GM20431 (cell line): ENCODE measurements around the gene EFNB3.

Source experiments
- in situ Hi-C: fragments of 300-500 bp; cut with MseI, MboI; formaldehyde crosslinking; loops from one replicate; pipeline ENCODE4 v1.15.0; 2020; ENCODE audit warnings: low sequenced_read_pairs; ENCODE audit not compliant: unreplicated experiment

EFNB3 gene

DNA sequence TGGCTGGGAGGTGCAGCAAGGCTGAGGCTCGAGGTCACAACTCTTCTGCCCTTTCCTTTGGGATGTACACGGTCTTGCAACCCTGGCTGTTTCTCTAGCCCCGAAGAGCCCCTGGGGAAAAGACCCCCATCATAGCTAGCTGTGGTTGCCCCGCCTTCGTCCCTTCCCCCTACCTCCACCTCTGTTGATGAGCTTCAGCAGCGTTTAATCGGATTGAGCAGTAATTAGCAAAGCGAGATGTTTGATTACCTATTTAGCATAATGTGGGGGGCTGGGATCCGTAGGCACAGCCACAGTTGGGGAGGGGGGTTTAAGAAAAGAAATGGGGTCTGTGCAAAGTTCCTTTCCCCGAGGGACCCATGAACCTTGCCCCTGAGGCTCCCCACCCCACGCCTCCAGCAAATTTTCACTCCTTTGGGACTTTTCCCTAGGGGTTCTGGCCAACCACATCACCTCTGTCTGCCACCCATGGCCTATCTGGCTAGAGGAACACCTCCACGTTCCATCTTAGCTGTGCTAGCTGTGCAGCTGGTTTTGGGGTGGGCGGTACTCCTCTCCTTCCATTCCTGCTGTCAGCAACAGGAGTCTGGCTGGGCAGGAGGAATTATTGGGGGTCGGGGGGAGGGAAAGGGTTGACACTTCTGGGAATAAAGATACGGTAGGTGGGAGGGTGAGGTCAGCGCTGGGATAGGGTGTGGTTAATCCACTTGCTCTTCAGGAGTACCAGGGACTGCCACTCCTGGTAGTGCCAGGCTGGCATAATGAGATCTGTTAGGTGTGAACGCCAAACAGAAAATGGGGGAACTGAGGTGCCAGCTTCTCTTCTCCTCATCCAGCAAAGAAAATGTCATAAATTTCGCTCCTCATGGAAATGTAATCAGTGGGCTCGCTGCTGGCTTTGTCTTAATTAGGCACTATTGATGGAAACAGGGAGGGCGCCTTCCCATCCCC, 11.2 kb downstream of the EFNB3 start:
- in situ Hi-C loops, result no loop called here

DNA sequence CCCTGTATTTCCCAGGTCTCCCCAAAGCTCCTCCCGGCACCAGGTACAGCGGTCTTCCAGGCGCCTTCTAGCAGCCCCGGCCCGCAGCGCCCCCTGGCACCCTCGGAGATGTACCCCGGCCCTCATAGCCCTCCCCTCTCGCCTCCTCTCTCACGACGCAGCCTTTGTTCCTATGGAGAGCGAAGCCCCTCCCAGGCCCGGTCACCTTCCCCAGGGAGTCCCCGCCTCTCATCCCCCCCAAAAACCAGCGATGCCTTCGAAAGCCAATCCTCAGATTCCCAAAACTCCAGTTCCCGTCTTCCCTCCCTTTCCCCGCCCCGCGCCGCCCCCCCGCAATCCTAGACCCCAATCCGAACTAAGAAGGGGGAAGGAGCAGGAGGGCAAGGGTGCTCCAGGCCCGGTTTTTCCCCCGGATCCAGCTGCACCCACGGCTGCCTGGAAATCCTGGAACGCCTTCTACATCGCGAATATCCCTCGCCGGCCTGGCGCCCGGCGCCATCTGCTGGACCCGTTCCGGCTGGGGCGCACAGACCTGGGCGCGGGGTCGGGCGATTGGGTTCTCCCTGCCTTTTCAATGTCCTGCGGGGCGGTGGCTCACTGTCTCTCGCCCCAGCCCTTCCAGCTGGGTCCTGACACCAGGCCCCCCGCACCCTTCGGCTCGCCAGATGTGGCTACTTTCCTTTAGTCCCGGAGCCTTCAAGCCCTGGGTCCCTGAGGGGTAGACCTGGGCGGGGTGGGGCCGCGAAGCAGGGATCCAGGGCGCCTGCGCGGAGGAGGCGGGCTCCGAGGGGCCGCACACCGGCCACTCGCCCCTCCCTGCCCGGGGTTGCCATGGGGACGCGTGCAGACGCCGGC, 12.1 kb downstream of the EFNB3 start, which contains the start of gene DNAH2:
DNAH2 (plus strand) TSS at position 844 of the 855 bp plus-strand sequence. CDS start 1,991 bp downstream, outside the sequence.
- in situ Hi-C loops, result no loop called here

- in situ Hi-C loops, result no loop called here
Observed at GRCh38 chr17:7717756-7718350, 12.9 kb downstream of the EFNB3 start.

DNA sequence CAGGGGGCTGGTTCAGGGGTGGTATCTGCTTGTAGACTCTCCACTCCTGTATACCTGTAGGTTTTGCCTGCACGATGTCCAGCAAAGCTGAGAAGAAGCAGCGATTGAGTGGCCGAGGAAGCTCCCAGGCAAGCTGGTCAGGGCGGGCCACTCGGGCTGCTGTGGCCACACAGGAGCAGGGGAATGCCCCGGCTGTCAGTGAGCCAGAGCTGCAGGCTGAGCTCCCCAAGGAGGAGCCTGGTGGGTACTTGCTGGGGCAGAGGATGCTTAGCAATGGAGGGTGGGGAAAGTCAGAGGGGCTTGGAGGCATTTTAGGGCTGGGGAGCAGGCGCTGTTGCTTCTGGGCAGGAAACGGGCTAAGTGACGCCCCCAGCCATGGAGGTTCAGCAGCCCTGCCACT, 14.7 kb downstream of the EFNB3 start:
- in situ Hi-C loops, result no loop called here

DNA sequence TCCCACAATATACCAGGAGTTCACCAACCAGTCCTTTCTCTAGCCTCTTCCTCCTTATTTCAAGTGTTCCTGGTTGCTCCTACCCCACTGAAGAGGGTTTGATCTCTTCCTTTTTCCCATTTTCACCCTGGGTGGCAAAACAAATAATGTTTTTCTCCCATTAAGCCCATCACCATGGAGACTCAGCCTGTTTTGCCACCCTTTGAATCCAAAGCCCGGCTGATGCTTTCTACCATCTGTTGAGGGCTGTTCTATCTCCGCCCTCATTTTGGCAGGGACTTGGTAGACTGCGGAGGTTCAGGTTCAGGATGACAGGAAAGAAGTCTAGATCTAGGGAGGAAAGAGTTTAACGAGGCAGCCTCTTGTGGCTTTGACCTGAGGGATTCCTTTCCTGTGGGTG, 15.1 kb downstream of the EFNB3 start:
- in situ Hi-C loops, result no loop called here

GRCh38 chr17:7721612-7722011, 16.6 kb downstream of the EFNB3 start:
- in situ Hi-C loops, result no loop called here

DNA sequence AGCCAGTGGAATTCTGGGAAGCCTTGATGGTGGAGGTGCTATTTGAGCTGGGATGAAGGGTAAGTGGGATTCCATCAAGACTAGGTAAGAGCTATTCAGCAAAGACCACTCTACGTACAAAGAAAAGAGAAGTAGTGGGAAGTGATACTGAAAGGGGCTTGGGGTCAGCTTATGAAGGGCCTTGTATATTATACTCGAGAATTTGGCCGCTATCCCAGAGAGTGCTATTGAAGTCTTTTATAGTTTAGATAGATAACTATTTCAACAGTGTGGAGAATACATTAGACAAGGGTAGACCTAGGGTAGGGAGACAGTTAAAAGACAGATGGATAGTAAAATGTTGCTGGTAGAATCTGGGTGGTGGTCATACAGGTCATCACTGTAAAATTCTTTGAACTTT, 22.9 kb downstream of the EFNB3 start:
- in situ Hi-C loops, result loop anchor here (25.0 kb wide), 1 partner anchor 259 kb away; no protein-coding TSS in a partner anchor

- in situ Hi-C loops, result loop anchor here (25.0 kb wide), 1 partner anchor 257 kb away; no protein-coding TSS in a partner anchor
Observed at GRCh38 chr17:7729816-7730215, 24.8 kb downstream of the EFNB3 start.

GRCh38 chr17:7732981-7733539, 28.1 kb downstream of the EFNB3 start:
- in situ Hi-C loops, result loop anchor here (25.0 kb wide), 1 partner anchor 254 kb away; no protein-coding TSS in a partner anchor

- in situ Hi-C loops, result loop anchor here (25.0 kb wide), 1 partner anchor 250 kb away; no protein-coding TSS in a partner anchor
Observed at GRCh38 chr17:7737601-7738000, 32.6 kb downstream of the EFNB3 start.

GRCh38 chr17:7739746-7740145, 34.7 kb downstream of the EFNB3 start:
- in situ Hi-C loops, result loop anchor here (25.0 kb wide), 1 partner anchor 248 kb away; no protein-coding TSS in a partner anchor

DNA sequence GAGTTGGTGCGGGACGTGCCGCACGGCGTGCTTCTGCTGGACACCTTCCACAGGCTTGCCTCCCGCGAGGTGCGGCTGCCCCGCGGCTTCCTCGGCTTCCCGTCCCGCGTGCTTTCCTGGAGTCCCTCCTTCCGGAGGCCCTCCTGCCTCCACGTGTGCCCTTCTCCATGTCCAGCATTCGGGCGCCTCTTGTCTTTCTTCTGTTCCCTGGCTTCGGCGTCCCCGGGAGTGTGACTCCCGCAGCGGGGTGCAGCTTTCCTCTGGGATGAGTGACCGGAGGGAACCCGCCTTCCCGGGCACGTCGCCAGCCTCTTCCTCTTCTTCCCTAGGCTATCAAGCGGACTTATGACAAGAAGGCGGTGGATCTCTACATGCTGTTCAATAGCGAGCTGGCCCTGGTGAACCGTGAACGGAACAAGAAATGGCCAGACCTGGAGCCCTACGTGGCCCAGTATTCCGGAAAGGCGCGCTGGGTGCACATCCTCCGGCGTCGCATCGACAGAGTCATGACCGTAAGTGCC, 35.5 kb downstream of the EFNB3 start:
- in situ Hi-C loops, result loop anchor here (25.0 kb wide), 1 partner anchor 247 kb away; no protein-coding TSS in a partner anchor

DNA sequence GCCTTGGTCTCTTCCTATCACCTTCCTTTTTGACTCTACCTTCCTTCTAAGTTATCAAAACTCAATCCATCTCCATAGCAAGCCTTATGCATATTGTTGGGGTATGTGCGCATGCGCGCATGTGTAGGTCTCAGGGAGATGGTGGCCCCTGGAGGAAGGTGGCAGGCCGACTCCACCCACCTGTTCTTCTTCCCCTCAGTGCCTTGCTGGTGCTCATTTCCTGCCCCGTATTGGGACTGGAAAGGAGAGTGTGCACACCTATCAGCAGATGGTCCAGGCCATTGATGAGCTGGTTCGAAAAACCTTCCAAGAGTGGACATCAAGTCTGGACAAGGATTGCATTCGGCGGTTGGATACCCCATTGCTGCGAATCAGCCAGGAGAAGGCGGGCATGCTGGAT, 37.7 kb downstream of the EFNB3 start:
- in situ Hi-C loops, result loop anchor here (25.0 kb wide), 1 partner anchor 245 kb away; no protein-coding TSS in a partner anchor

DNA sequence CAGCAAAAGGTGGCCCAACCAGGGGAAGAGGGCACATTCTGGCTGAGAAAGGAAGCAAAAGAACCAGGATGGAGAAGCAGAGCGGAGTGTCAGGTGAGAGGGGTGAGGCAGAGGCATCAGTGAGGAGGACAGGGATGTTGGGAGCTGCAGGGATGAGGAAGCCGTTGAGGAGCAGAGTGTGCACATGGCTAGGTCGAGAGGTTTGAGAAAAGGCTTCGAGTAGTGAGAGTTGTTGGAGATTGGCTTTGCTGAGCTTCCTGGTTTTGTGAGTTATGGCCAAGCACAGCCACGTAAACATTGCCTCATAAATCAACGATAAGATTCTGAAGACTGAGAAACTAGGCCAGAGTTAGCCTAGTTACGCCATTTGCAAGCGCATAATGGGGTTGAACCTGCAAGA, 39.4 kb downstream of the EFNB3 start:
- in situ Hi-C loops, result loop anchor here (25.0 kb wide), 1 partner anchor 243 kb away; no protein-coding TSS in a partner anchor

- in situ Hi-C loops, result loop anchor here (25.0 kb wide), 1 partner anchor 241 kb away; no protein-coding TSS in a partner anchor
Observed at GRCh38 chr17:7745748-7746470, 40.9 kb downstream of the EFNB3 start.

- in situ Hi-C loops, result loop anchor here (25.0 kb wide), 1 partner anchor 240 kb away; no protein-coding TSS in a partner anchor
Observed at GRCh38 chr17:7747635-7748071, 42.7 kb downstream of the EFNB3 start.

DNA sequence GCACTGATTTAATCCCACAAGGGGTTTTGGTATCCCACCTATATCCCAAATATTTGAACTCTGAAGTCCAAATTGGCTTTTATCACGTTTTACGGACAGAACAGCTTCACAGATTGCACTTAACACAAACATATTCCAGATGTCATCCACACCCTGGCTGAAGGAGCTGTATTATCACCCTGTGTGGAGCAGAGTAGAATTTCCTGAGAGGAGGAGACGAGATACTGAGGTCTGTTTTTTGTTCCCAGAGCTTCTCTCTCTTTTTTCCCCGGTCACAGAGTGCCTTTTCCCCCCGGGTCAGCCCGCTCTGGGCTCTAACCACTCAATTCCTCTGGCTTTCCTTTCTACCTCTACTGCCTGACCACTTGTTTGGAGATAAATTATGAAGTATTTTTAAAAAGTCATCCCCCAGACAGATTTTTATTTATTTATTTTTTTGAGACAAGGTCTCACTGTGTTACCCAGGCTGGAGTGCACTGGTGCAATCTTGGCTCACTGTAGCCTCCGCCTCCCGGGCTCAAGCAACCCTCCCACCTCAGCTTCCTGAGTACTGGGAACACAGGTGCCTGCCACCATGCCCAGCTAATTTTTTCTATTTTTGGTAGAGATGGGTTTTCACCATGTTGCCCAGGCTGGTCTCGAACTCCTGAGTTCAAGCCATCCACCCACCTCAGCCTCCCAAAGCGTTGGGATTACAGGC, 43.2 kb downstream of the EFNB3 start:
- in situ Hi-C loops, result loop anchor here (25.0 kb wide), 1 partner anchor 239 kb away; no protein-coding TSS in a partner anchor
